GM20000 (cell line): ENCODE results near the gene SMAP1.
"Not testable (repeated sequence)": the region's sequence is repeated elsewhere in the genome, so short reads cannot be mapped to it uniquely, and the experiment has no call there.

ENCODE experiments used
- DNase-seq: peaks from one replicate; pipeline ENCODE4 v3.0.0; 2012; ENCODE audit warnings: low spot score
- CTCF ChIP-seq: IDR thresholded peaks from 2 replicates; pipeline ENCODE4 v1.5.1; 2012; ENCODE audit warnings: mild to moderate bottlenecking, control low read depth; ENCODE audit errors: extremely low read depth, missing control alignments

Gene SMAP1

GRCh38 chr6:70739534-70739933 lies 71.9 kb downstream of the SMAP1 start:
- no peak for TF ChIP-seq CTCF

GRCh38 chr6:70740746-70741145 lies 73.1 kb downstream of the SMAP1 start:
- not testable (repeated sequence) for DNase-seq

More at GRCh38 chr6:70739534-70739933, 71.9 kb downstream of the SMAP1 start:
- DNase-seq, result no peak

- not testable (repeated sequence) for DNase-seq
Observed at GRCh38 chr6:70742462-70742861, 74.8 kb downstream of the SMAP1 start.

GRCh38 chr6:70753870-70754380 lies 86.2 kb downstream of the SMAP1 start:
- no peak for DNase-seq
- TF ChIP-seq CTCF, result no peak

GRCh38 chr6:70758883-70759282 lies 91.2 kb downstream of the SMAP1 start:
- DNase-seq, result no peak
- no peak for TF ChIP-seq CTCF

- no peak for TF ChIP-seq CTCF
- DNase-seq, result no peak
Observed at GRCh38 chr6:70763754-70764510, 96.2 kb downstream of the SMAP1 start.

- DNase-seq, result no peak
- no peak for TF ChIP-seq CTCF
Observed at GRCh38 chr6:70764706-70765105, 97.0 kb downstream of the SMAP1 start.

GRCh38 chr6:70771351-70771750 lies 103.7 kb downstream of the SMAP1 start:
- not testable (repeated sequence) for DNase-seq

GRCh38 chr6:70779934-70780333 lies 112.3 kb downstream of the SMAP1 start:
- TF ChIP-seq CTCF, result no peak
- no peak for DNase-seq
